ENCODE measurements around the gene REN.

GRCh38 chr1:204212715-204213114, 46.6 kb upstream of the REN start:
- no peak for TF ChIP-seq YY1 (IDR thresholded peaks at IDR 0.05)
- no peak for TF ChIP-seq RAD21 (IDR thresholded peaks at IDR 0.05)
- TF ChIP-seq MAX (IDR thresholded peaks at IDR 0.05) = no peak
- TF ChIP-seq, protein P1, sequence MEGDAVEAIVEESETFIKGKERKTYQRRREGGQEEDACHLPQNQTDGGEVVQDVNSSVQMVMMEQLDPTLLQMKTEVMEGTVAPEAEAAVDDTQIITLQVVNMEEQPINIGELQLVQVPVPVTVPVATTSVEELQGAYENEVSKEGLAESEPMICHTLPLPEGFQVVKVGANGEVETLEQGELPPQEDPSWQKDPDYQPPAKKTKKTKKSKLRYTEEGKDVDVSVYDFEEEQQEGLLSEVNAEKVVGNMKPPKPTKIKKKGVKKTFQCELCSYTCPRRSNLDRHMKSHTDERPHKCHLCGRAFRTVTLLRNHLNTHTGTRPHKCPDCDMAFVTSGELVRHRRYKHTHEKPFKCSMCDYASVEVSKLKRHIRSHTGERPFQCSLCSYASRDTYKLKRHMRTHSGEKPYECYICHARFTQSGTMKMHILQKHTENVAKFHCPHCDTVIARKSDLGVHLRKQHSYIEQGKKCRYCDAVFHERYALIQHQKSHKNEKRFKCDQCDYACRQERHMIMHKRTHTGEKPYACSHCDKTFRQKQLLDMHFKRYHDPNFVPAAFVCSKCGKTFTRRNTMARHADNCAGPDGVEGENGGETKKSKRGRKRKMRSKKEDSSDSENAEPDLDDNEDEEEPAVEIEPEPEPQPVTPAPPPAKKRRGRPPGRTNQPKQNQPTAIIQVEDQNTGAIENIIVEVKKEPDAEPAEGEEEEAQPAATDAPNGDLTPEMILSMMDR (IDR thresholded peaks at IDR 0.05; ENCODE audit: low read depth, low read length, missing input control) = no peak
- TF ChIP-seq TAF1 (conservative IDR thresholded peaks at IDR 0.05) = no peak
- TF ChIP-seq ZBTB33 (IDR thresholded peaks at IDR 0.05) = no peak
- TF ChIP-seq GABPA (IDR thresholded peaks at IDR 0.05 in 1 of 2, conservative IDR thresholded peaks at IDR 0.05 in 1 of 2) = no peak
- no peak for TF ChIP-seq FOXA2 (IDR thresholded peaks at IDR 0.05)
- TF ChIP-seq, protein P2, sequence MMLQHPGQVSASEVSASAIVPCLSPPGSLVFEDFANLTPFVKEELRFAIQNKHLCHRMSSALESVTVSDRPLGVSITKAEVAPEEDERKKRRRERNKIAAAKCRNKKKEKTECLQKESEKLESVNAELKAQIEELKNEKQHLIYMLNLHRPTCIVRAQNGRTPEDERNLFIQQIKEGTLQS (IDR thresholded peaks at IDR 0.05) = no peak

Data from liver (tissue), 3 donors.